ENCODE results near the gene MYLK4. TPM values are rescaled to one million over a fixed set of nuclear protein-coding genes. Genes with fewer than 3 reads are reported as not detected.

Gene MYLK4
- total and polyA plus RNA-seq, 4 donors = 0.07 to 0.65 (median 0.39) TPM

DNA sequence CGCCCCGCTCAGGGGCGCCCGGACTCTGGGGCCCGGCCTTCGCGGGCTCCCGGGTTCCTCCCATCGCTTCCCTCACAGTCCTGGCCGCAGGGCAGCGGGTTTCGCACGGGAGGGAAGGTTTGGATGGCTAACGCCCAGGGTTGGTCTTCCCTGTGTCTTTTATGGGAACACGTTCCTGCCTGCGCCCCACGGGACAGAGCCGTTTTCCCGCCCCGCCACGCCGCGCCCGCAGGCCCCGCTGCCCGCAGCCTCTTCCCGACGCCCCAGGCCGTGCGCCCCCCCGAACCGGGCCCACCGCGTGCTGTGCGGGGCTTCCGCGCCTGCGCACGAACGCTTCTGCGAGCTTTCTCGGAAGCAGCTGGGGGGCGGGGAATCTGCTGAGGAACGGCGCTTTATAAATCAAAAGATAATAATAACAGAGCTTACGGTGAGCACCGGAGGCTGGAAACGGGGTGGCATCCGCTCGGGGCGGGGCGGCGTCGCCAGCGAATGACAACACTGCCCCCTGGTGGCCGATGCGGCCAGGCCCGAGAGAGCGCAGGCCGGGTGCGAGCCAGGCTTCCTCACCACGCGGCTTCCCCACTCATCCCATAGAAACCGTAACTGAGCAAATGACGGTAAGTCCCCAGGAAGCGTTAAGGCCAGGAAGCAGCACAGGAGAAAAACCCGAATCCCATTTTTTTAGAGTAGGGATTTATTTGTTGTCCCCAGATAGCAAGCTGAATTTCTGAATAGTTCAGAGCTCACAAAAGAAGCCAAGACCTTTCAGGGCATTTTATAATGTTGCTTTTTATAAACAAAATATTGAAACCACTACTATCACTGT is 116.4 kb downstream of the MYLK4 start (continued):
- TF ChIP-seq, protein P1, sequence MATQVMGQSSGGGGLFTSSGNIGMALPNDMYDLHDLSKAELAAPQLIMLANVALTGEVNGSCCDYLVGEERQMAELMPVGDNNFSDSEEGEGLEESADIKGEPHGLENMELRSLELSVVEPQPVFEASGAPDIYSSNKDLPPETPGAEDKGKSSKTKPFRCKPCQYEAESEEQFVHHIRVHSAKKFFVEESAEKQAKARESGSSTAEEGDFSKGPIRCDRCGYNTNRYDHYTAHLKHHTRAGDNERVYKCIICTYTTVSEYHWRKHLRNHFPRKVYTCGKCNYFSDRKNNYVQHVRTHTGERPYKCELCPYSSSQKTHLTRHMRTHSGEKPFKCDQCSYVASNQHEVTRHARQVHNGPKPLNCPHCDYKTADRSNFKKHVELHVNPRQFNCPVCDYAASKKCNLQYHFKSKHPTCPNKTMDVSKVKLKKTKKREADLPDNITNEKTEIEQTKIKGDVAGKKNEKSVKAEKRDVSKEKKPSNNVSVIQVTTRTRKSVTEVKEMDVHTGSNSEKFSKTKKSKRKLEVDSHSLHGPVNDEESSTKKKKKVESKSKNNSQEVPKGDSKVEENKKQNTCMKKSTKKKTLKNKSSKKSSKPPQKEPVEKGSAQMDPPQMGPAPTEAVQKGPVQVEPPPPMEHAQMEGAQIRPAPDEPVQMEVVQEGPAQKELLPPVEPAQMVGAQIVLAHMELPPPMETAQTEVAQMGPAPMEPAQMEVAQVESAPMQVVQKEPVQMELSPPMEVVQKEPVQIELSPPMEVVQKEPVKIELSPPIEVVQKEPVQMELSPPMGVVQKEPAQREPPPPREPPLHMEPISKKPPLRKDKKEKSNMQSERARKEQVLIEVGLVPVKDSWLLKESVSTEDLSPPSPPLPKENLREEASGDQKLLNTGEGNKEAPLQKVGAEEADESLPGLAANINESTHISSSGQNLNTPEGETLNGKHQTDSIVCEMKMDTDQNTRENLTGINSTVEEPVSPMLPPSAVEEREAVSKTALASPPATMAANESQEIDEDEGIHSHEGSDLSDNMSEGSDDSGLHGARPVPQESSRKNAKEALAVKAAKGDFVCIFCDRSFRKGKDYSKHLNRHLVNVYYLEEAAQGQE (IDR thresholded peaks at IDR 0.05) = no peak
- TF ChIP-seq NR2F2 (IDR thresholded peaks at IDR 0.05) (no peak), JUND (IDR thresholded peaks at IDR 0.05) (no peak)
- TF ChIP-seq, protein P2, sequence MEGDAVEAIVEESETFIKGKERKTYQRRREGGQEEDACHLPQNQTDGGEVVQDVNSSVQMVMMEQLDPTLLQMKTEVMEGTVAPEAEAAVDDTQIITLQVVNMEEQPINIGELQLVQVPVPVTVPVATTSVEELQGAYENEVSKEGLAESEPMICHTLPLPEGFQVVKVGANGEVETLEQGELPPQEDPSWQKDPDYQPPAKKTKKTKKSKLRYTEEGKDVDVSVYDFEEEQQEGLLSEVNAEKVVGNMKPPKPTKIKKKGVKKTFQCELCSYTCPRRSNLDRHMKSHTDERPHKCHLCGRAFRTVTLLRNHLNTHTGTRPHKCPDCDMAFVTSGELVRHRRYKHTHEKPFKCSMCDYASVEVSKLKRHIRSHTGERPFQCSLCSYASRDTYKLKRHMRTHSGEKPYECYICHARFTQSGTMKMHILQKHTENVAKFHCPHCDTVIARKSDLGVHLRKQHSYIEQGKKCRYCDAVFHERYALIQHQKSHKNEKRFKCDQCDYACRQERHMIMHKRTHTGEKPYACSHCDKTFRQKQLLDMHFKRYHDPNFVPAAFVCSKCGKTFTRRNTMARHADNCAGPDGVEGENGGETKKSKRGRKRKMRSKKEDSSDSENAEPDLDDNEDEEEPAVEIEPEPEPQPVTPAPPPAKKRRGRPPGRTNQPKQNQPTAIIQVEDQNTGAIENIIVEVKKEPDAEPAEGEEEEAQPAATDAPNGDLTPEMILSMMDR (IDR thresholded peaks at IDR 0.05; ENCODE audit: low read depth, low read length, missing input control) = peak; percentile 97

DNA sequence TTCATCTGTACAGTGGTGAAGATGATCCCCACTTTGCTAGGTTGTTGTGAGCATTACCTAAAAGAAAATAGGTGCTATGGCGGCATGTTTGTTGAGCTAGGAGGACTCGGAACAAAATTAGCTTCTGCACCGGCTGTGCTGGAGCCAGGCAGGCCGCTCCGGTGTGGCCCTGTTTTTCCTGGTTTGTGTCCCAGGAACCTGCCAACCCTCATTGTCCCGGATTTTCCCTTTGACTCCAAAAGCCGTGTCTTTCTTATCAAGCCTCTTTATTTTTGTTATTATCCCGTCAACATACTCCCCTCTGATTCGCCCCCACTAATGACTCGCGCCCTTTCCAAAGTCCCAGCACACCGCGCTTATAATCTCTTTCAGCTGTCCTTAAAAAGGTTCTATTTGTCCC is 117.0 kb downstream of the MYLK4 start:
- Histone ChIP-seq H3K27ac (ENCODE audit: low read depth in 1 of 2, low read length in 2 of 2) (no peak overlapping the region), H3K9me3 (ENCODE audit: control insufficient read depth in 4 of 4, low read length in 3 of 4) (no peaks in the 10 kb centered on the region), H3K4me3 (ENCODE audit: low read depth in 1 of 3, low read length in 3 of 3) (peak overlapping the region in 1 of 3 donors; percentile 59), H3K36me3 (ENCODE audit: control insufficient read depth in 4 of 4, insufficient read depth in 3 of 4, low read depth in 1 of 4, low read length in 3 of 4) (no peaks in the 10 kb centered on the region), H3K9ac (ENCODE audit: low read depth in 1 of 2, low read length in 2 of 2) (no peak overlapping the region), H3K4me1 (ENCODE audit: control insufficient read depth in 4 of 4, insufficient read depth in 4 of 4, low read length in 3 of 4) (peaks cover 2 to 9% (median 3%) of the 10 kb centered on the region in 4 donors), H3K27me3 (ENCODE audit: control insufficient read depth in 4 of 4, insufficient read depth in 4 of 4, low read length in 3 of 4) (no peaks in the 10 kb centered on the region)
- TF ChIP-seq, protein P2 (IDR thresholded peaks at IDR 0.05; ENCODE audit: low read depth, low read length, missing input control) = no peak
- no peak for TF ChIP-seq HNF4G (IDR thresholded peaks at IDR 0.05)
- TF ChIP-seq MAX (IDR thresholded peaks at IDR 0.05) = no peak
- no peak for TF ChIP-seq GABPA (IDR thresholded peaks at IDR 0.05 in 1 of 2, conservative IDR thresholded peaks at IDR 0.05 in 1 of 2)
- no peak for TF ChIP-seq SP1 (IDR thresholded peaks at IDR 0.05)
- no peak for TF ChIP-seq FOXA2 (IDR thresholded peaks at IDR 0.05)
- TF ChIP-seq TAF1 (conservative IDR thresholded peaks at IDR 0.05) = no peak
- no peak for TF ChIP-seq RAD21 (IDR thresholded peaks at IDR 0.05)
- no peak for TF ChIP-seq JUND (IDR thresholded peaks at IDR 0.05)
- TF ChIP-seq, protein P3, sequence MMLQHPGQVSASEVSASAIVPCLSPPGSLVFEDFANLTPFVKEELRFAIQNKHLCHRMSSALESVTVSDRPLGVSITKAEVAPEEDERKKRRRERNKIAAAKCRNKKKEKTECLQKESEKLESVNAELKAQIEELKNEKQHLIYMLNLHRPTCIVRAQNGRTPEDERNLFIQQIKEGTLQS (IDR thresholded peaks at IDR 0.05) = no peak
- TF ChIP-seq EGR1 (IDR thresholded peaks at IDR 0.05; ENCODE audit: low read depth in 2 of 2) = no peak
- no peak for TF ChIP-seq ZBTB33 (IDR thresholded peaks at IDR 0.05)
- TF ChIP-seq YY1 (IDR thresholded peaks at IDR 0.05) = no peak
- TF ChIP-seq RXRA (IDR thresholded peaks at IDR 0.05) = no peak
- TF ChIP-seq NR2F2 (IDR thresholded peaks at IDR 0.05) = no peak
- no peak for TF ChIP-seq HNF4A (conservative IDR thresholded peaks at IDR 0.05)
- TF ChIP-seq, protein P1 (IDR thresholded peaks at IDR 0.05) = no peak
- no peak for TF ChIP-seq FOXA1 (IDR thresholded peaks at IDR 0.05)
- no peak for DNase-seq (ENCODE audit: low spot score)
- 76% methylated on average over 13 of the region's 13 CpGs for WGBS
